ENCODE results near the gene ACSBG1. TPM values are rescaled to one million over a fixed set of nuclear protein-coding genes. Genes with fewer than 3 reads are reported as not detected.

ACSBG1 gene
- total RNA-seq, 4 donors from 2014 or later: 1.5 TPM; not detected in 3

DNA sequence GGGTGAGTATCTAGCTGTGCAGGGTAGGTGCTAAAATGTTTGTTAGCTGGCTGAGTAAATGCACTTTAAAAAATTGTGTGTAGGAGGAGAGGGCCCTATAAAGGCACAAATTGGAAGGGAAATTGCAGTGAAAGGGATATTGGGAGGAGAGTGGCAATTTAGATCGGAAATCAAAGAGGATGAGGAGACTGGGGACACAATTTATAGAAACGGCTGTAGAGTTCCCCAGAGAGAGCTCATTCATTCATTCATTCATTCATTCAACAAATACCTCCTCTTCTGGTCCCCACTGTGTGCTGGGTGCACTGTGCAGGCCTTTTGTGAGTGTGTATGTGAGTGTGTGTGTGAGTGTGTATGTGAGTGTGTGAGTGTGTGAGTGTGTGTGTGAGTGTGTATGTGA is 32.4 kb upstream of the ACSBG1 start:
- DNase-seq: no peak
- H3K4me1 ChIP-seq: peaks cover 13 to 24% (median 17%) of the 10 kb centered on the region in 4 donors
- no peak overlapping the region for H3K4me3 ChIP-seq
- H3K36me3 ChIP-seq: no peaks in the 10 kb centered on the region
- no peaks in the 10 kb centered on the region for H3K27me3 ChIP-seq
- no peak for TF ChIP-seq CTCF (IDR thresholded peaks at IDR 0.05)
- TF ChIP-seq POLR2AphosphoS5 (IDR thresholded peaks at IDR 0.05): no peak
- no peak for TF ChIP-seq EP300 (IDR thresholded peaks at IDR 0.05; ENCODE audit: low read depth)
- no peak for TF ChIP-seq POLR2A (IDR thresholded peaks at IDR 0.05)
- peak overlapping the region in 2 of 4 donors; percentile 20 to 89 for H3K27ac ChIP-seq
- H3K9me3 ChIP-seq: no peaks in the 10 kb centered on the region
- WGBS, 2 donors (ENCODE audit: low coverage in 1 of 2): 65 to 82% methylated on average over 2 of the region's 2 CpGs
- in situ Hi-C loops (cut with MboI; ENCODE audit: low pct_ligation_motif_present in 1 of 4, low pct_unique_long_range_greater_than_20kb in 1 of 4, low sequenced_read_pairs in 3 of 4): no loop called here
- intact Hi-C loops (cut with DNase I; ENCODE audit: low total_unique reads): no loop called here

DNA sequence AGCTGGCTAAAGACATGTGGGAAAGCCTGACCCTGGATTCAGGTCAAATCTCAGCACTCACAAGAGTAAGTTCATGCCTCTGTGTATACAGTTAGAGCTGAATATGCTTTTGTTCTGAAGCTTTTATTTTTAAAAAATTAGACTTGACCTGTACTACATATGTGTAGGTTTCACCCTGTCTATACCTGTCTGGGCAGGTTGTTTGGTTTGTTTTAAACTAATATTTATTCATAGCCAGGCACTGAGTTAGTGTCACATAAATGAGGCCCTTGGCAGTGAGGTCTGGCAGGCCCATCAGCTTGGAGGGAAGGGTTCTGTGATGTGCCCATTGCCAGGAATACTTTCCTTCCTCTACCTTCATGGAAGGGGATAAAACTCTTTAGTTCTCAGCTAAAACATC is 31.9 kb upstream of the ACSBG1 start:
- no peaks in the 10 kb centered on the region for H3K9me3 ChIP-seq
- intact Hi-C loops (cut with DNase I; ENCODE audit: low total_unique reads): no loop called here
- no peaks in the 10 kb centered on the region for H3K27me3 ChIP-seq
- no peak for DNase-seq
- TF ChIP-seq EP300 (IDR thresholded peaks at IDR 0.05; ENCODE audit: low read depth) (no peak), POLR2AphosphoS5 (IDR thresholded peaks at IDR 0.05) (no peak), CTCF (IDR thresholded peaks at IDR 0.05) (no peak), POLR2A (IDR thresholded peaks at IDR 0.05) (no peak)
- H3K36me3 ChIP-seq: no peaks in the 10 kb centered on the region
- in situ Hi-C loops (cut with MboI; ENCODE audit: low pct_ligation_motif_present in 1 of 4, low pct_unique_long_range_greater_than_20kb in 1 of 4, low sequenced_read_pairs in 3 of 4): no loop called here
- H3K27ac ChIP-seq: peak overlapping the region; percentile 20 to 94 (median 80)
- H3K4me1 ChIP-seq: peaks cover 13 to 24% (median 17%) of the 10 kb centered on the region in 4 donors
- no peak overlapping the region for H3K4me3 ChIP-seq

DNA sequence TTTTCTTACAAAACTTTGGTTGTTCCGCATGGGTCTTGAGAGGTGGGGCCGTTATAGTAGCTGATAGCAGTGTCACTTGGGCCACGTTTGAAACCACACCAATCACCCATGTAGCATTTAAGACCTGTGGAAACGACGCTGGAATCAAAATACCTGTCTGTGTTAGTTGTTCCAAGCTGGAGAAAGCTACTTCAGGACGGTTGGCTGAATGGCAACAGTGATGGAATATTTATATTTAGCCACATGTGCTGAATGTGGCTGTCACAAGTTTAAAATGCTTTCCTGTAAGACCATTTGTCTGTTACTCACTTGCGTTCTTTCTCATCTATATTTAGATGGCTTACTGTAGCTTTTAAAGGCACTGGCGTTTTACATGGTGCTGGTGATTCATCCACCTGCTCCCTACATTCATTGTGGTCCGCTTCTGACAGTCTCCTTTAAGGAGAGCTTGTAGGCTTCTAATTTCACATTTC is 31.4 kb upstream of the ACSBG1 start:
- no peaks in the 10 kb centered on the region for H3K27me3 ChIP-seq
- TF ChIP-seq POLR2A (IDR thresholded peaks at IDR 0.05) (no peak), EP300 (IDR thresholded peaks at IDR 0.05; ENCODE audit: low read depth) (peak; percentile 54), CTCF (IDR thresholded peaks at IDR 0.05) (no peak), POLR2AphosphoS5 (IDR thresholded peaks at IDR 0.05) (peak in 2 of 3 donors; percentile 54 to 61)
- no peaks in the 10 kb centered on the region for H3K36me3 ChIP-seq
- peak overlapping the region in 2 of 4 donors; percentile 62 to 92 for H3K4me3 ChIP-seq
- intact Hi-C loops (cut with DNase I; ENCODE audit: low total_unique reads) (no loop called here), in situ Hi-C loops (cut with MboI; ENCODE audit: low pct_ligation_motif_present in 1 of 4, low pct_unique_long_range_greater_than_20kb in 1 of 4, low sequenced_read_pairs in 3 of 4) (no loop called here)
- 67 to 69% methylated on average over 9 of the region's 9 CpGs for WGBS, 2 donors (ENCODE audit: low coverage in 1 of 2)
- no peak for DNase-seq
- H3K9me3 ChIP-seq: no peaks in the 10 kb centered on the region
- H3K27ac ChIP-seq: peak overlapping the region; percentile 70 to 95 (median 92)
- peaks cover 13 to 24% (median 17%) of the 10 kb centered on the region in 4 donors for H3K4me1 ChIP-seq

GRCh38 chr15:78265137-78265460 is 30.7 kb upstream of the ACSBG1 start:
- H3K36me3 ChIP-seq: no peaks in the 10 kb centered on the region
- peak overlapping the region; percentile 52 to 92 (median 68) for H3K4me3 ChIP-seq
- in situ Hi-C loops (cut with MboI; ENCODE audit: low pct_ligation_motif_present in 1 of 4, low pct_unique_long_range_greater_than_20kb in 1 of 4, low sequenced_read_pairs in 3 of 4) (no loop called here), intact Hi-C loops (cut with DNase I; ENCODE audit: low total_unique reads) (no loop called here)
- TF ChIP-seq EP300 (IDR thresholded peaks at IDR 0.05; ENCODE audit: low read depth) (no peak), CTCF (IDR thresholded peaks at IDR 0.05) (no peak), POLR2A (IDR thresholded peaks at IDR 0.05) (no peak), POLR2AphosphoS5 (IDR thresholded peaks at IDR 0.05) (no peak)
- no peak for DNase-seq
- H3K4me1 ChIP-seq: peaks cover 13 to 24% (median 17%) of the 10 kb centered on the region in 4 donors
- no peaks in the 10 kb centered on the region for H3K9me3 ChIP-seq
- WGBS, 2 donors (ENCODE audit: low coverage in 1 of 2): 45% methylated on average over 11 of the region's 12 CpGs; no CpG with 5 or more reads in 1 of the 2 donors
- no peaks in the 10 kb centered on the region for H3K27me3 ChIP-seq
- H3K27ac ChIP-seq: peak overlapping the region; percentile 70 to 95 (median 92)

Measured in transverse colon (tissue), 4 donors.